HG03135 (cell line): ENCODE data around the gene ASTN1.

Experiments used
- ATAC-seq: cut with Tn5 transposase; IDR thresholded peaks from one replicate; pipeline ENCODE4 v1.9.1; 2021; ENCODE audit warnings: mild to moderate bottlenecking, moderate library complexity; ENCODE audit not compliant: unreplicated experiment

Gene ASTN1

GRCh38 chr1:176996456-176997090, 167.9 kb downstream of the ASTN1 start:
- ATAC-seq = no peak

- ATAC-seq = no peak
Observed at GRCh38 chr1:176994931-176995596, 169.4 kb downstream of the ASTN1 start.

GRCh38 chr1:176993587-176993986, 170.9 kb downstream of the ASTN1 start:
- ATAC-seq = no peak

- ATAC-seq = no peak
Observed at GRCh38 chr1:176989754-176990153, 174.8 kb downstream of the ASTN1 start.

- ATAC-seq = no peak
Observed at GRCh38 chr1:176989023-176989422, 175.5 kb downstream of the ASTN1 start.

GRCh38 chr1:176987016-176987415, 177.5 kb downstream of the ASTN1 start:
- ATAC-seq = no peak

- ATAC-seq = no peak
Observed at GRCh38 chr1:176983731-176984130, 180.8 kb downstream of the ASTN1 start.

GRCh38 chr1:176976771-176977170, 187.7 kb downstream of the ASTN1 start:
- ATAC-seq = no peak

GRCh38 chr1:176976225-176976624, 188.3 kb downstream of the ASTN1 start:
- no peak for ATAC-seq

GRCh38 chr1:176964687-176965086, 199.8 kb downstream of the ASTN1 start:
- ATAC-seq = no peak

- ATAC-seq = no peak
Observed at GRCh38 chr1:176963181-176963580, 201.3 kb downstream of the ASTN1 start.

GRCh38 chr1:176961678-176962077, 202.8 kb downstream of the ASTN1 start:
- no peak for ATAC-seq

- ATAC-seq = no peak
Observed at GRCh38 chr1:176959191-176959820, 205.2 kb downstream of the ASTN1 start.

GRCh38 chr1:176957603-176958002, 206.9 kb downstream of the ASTN1 start:
- no peak for ATAC-seq

- no peak for ATAC-seq
Observed at GRCh38 chr1:176954242-176954641, 210.3 kb downstream of the ASTN1 start.

GRCh38 chr1:176950736-176951324, 213.7 kb downstream of the ASTN1 start:
- ATAC-seq = no peak

- no peak for ATAC-seq
Observed at GRCh38 chr1:176949033-176949662, 215.4 kb downstream of the ASTN1 start.

GRCh38 chr1:176944606-176945005, 219.9 kb downstream of the ASTN1 start:
- ATAC-seq = no peak

- ATAC-seq = no peak
Observed at GRCh38 chr1:176943783-176944182, 220.7 kb downstream of the ASTN1 start.

- ATAC-seq = no peak
Observed at GRCh38 chr1:176942346-176942745, 222.2 kb downstream of the ASTN1 start.

GRCh38 chr1:176939993-176940392, 224.5 kb downstream of the ASTN1 start:
- ATAC-seq = no peak
